OCI-LY1 (cell line): ENCODE results near the gene CCR3.

Experiments
- EZH2 ChIP-seq: fragments of 200-600 bp; sonication (generic), shearing (Covaris generic); IDR thresholded peaks from 2 replicates; pipeline ENCODE4 v1.8.0; 2017; ENCODE audit warnings: borderline replicate concordance, mixed run types, mild to moderate bottlenecking, antibody characterized with exemption, low read length, moderate library complexity, mixed read lengths
- TF ChIP-seq, protein P1 (sequence below): fragments of 200-600 bp; sonication (generic), shearing (Covaris generic); IDR thresholded peaks from 2 replicates; pipeline ENCODE4 v1.5.1; 2017; ENCODE audit warnings: mild to moderate bottlenecking, antibody characterized with exemption, low read length, moderate library complexity, mixed read lengths

DNA sequence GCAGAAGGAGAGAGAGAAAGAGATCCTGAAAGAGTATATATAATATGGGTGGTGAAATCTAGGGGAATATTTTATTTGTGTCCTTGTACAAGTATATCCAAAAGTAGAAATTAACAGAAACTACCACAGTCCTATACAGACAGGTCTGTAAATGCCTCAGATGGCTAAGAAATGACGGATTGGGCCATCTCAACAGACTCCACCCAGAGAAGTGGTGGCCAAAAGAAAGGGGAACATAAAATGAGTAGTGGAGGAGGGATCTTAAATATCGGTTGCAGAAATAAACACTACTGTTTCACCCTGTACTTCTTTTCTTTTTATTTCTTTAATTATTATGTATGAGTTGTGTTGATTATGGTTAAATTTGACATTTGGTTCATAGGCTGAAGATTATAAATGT, 47.7 kb downstream of the CCR3 start:
- TF ChIP-seq, protein P1, sequence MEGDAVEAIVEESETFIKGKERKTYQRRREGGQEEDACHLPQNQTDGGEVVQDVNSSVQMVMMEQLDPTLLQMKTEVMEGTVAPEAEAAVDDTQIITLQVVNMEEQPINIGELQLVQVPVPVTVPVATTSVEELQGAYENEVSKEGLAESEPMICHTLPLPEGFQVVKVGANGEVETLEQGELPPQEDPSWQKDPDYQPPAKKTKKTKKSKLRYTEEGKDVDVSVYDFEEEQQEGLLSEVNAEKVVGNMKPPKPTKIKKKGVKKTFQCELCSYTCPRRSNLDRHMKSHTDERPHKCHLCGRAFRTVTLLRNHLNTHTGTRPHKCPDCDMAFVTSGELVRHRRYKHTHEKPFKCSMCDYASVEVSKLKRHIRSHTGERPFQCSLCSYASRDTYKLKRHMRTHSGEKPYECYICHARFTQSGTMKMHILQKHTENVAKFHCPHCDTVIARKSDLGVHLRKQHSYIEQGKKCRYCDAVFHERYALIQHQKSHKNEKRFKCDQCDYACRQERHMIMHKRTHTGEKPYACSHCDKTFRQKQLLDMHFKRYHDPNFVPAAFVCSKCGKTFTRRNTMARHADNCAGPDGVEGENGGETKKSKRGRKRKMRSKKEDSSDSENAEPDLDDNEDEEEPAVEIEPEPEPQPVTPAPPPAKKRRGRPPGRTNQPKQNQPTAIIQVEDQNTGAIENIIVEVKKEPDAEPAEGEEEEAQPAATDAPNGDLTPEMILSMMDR = no peak
- TF ChIP-seq EZH2 = no peak
